Measurements from ENCODE around the gene SENP6.

DNA sequence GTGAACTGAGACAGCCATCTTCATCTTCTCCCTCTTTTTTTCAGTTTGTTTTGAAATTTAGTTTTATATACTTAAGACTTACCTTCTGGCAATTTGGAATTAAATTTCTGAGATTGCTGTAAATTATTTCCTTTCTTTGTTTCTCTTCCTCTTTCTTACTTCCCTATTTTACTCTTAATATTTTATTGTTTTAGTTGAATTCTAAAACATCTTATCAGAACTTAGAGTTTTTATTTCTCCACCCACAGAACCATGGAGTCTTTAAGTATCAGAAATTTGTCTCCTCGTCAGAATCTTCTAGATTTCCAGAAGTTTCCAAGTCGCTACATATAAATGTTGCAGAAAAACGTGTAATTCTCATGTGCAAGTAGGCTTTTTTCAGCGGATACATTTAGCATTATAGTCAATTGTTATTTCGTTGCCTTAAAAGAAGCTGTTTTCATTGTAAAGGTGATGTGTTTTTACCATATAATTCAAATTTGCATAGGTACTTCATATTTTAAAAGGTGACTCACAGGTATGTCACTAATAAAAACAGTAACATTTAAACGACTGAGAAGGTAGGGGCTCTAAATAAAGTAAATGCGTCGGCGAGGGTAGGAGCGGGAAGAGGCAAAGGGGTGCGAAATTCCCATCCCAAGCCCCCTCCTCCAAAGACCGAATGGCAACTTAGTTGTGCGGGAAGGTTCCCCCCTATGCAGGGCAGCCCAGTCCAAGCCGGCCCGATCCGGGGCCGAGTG is 146.5 kb downstream of the SENP6 start:
- TF ChIP-seq POLR2A (IDR thresholded peaks at IDR 0.05; ENCODE audit: low read length), result no peak
- TF ChIP-seq GATA1 (IDR thresholded peaks at IDR 0.05; ENCODE audit: low read depth, low read length), result no peak
